Esophagus squamous epithelium (tissue), 4 donors: ENCODE measurements around the gene PDE3A.

Experiments
- POLR2A ChIP-seq, 4 donors: fragments of 450-650 bp; IDR thresholded peaks; one replicate each; pipeline ENCODE4 v1.6.1; 2017; ENCODE audit warnings: antibody characterized with exemption in 4 of 4, mild to moderate bottlenecking in 4 of 4, moderate library complexity in 3 of 4
- TF ChIP-seq, protein P1 (sequence below), 6 experiments: fragments of 450-650 bp in 4 of 6; fragments of 200-600 bp in 2 of 6; sonication (generic) in 2 of 6; IDR thresholded peaks; one replicate each; pipeline ENCODE4 v1.5.1; 2016 to 2019; ENCODE audit warnings: antibody characterized with exemption in 6 of 6, mild to moderate bottlenecking in 4 of 6, moderate library complexity in 4 of 6

DNA sequence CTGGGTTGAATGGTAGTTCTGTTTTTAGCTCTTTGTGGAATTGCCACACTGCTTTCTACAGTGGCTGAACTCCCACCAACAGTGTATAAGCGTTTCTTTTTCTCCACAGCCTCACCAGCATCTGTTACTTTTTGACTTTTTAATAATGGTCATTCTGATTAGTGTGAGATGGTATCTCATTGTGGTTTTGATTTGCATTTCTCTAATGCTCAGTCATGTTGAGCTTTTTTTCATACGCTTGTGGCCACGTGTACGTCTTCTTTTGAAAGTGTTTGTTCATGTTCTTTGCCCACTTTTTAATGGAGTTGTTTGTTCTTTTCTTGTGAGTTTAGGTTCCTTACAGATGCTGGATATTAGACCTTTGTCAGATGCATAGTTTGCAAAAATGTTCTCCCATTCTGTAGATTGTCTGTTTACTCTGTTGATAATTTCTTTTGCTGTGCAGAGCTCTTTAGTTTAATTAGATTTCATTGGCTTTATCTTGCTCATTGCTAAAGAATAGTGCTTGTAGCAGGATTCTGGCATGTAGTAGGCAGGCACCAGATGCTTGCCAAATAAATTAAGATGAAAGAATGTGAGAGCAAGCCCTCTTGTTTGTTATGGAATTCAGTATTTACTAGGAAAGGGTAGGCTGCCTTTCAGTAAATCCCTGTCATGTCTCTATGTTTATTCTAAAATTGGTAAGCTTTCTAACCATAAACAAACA, 86.8 kb downstream of the PDE3A start:
- TF ChIP-seq, protein P1, sequence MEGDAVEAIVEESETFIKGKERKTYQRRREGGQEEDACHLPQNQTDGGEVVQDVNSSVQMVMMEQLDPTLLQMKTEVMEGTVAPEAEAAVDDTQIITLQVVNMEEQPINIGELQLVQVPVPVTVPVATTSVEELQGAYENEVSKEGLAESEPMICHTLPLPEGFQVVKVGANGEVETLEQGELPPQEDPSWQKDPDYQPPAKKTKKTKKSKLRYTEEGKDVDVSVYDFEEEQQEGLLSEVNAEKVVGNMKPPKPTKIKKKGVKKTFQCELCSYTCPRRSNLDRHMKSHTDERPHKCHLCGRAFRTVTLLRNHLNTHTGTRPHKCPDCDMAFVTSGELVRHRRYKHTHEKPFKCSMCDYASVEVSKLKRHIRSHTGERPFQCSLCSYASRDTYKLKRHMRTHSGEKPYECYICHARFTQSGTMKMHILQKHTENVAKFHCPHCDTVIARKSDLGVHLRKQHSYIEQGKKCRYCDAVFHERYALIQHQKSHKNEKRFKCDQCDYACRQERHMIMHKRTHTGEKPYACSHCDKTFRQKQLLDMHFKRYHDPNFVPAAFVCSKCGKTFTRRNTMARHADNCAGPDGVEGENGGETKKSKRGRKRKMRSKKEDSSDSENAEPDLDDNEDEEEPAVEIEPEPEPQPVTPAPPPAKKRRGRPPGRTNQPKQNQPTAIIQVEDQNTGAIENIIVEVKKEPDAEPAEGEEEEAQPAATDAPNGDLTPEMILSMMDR (IDR thresholded peaks at IDR 0.05), result no peak
- TF ChIP-seq POLR2A (IDR thresholded peaks at IDR 0.05), result no peak
